K562 (cell line): ENCODE measurements around the gene FAM98C. TPM values are rescaled to one million over a fixed set of nuclear protein-coding genes. Genes with fewer than 3 reads are reported as not detected.

Source experiments
- AFF1 ChIP-seq, 2 experiments: fragments of 450-650 bp; IDR thresholded peaks; 2 replicates each; pipeline ENCODE4 v1.6.1; 2018; ENCODE audit warnings: mild to moderate bottlenecking in 2 of 2, low read depth in 1 of 2; ENCODE audit not compliant: partially characterized antibody in 2 of 2
- ARHGAP35 ChIP-seq: fragments of 450-650 bp; IDR thresholded peaks from 2 replicates; pipeline ENCODE4 v1.6.1; 2018; ENCODE audit not compliant: partially characterized antibody
- CHD4 ChIP-seq: fragments of 200-600 bp; sonication (generic); IDR thresholded peaks from 3 replicates; pipeline ENCODE4 v1.6.1; 2012; ENCODE audit warnings: low read depth, mild to moderate bottlenecking, mixed read lengths, low read length, inconsistent platforms; ENCODE audit not compliant: insufficient read depth, insufficient replicate concordance, poor library complexity, severe bottlenecking
- CSDE1 ChIP-seq, 2 experiments: fragments of 450-650 bp; IDR thresholded peaks; 2 replicates each; pipeline ENCODE4 v1.6.1; 2016; ENCODE audit warnings: mild to moderate bottlenecking in 1 of 2
- FOXA3 ChIP-seq, 2 experiments: fragments of 450-650 bp in 1 of 2; sonication (generic) in 1 of 2; formaldehyde crosslinking; IDR thresholded peaks in 1 of 2; conservative IDR thresholded peaks in 1 of 2; 2 replicates each; pipeline versions ENCODE4 v1.4.0 to v1.8.0; 2020 to 2022; ENCODE audit warnings: mild to moderate bottlenecking in 2 of 2, missing genetic modification reagents in 1 of 2
- HMBOX1 ChIP-seq: sonication (generic); IDR thresholded peaks from 2 replicates; pipeline ENCODE4 v1.6.1; 2016
- MITF ChIP-seq: IDR thresholded peaks from 2 replicates; pipeline ENCODE4 v1.6.1; 2014; ENCODE audit warnings: antibody characterized with exemption
- NFRKB ChIP-seq: fragments of 450-650 bp; IDR thresholded peaks from 2 replicates; pipeline ENCODE4 v1.6.1; 2016; ENCODE audit warnings: low read depth
- NR2C2 ChIP-seq, 2 experiments: fragments of 200-800 bp in 1 of 2; sonication (Bioruptor generic) in 1 of 2; sonication (generic) in 1 of 2; formaldehyde crosslinking in 1 of 2; IDR thresholded peaks; 2 replicates each; pipeline versions ENCODE4 v1.6.1 to v1.8.0; 2016 to 2022; ENCODE audit warnings: mild to moderate bottlenecking in 1 of 2, missing compliant biosample characterization in 1 of 2, missing genetic modification characterization in 1 of 2, missing genetic modification reagents in 1 of 2
- RB1 ChIP-seq: fragments of 450-650 bp; IDR thresholded peaks from 2 replicates; pipeline ENCODE4 v1.6.1; 2017; ENCODE audit warnings: low read depth, mild to moderate bottlenecking
- RNF2 ChIP-seq: sonication (generic); IDR thresholded peaks from 2 replicates; pipeline ENCODE4 v1.6.1; 2016
- TAF1 ChIP-seq: IDR thresholded peaks from 2 replicates; pipeline ENCODE4 v1.6.1; 2011; ENCODE audit warnings: mild to moderate bottlenecking, low read length, moderate library complexity; ENCODE audit not compliant: insufficient read depth, control insufficient read depth, severe bottlenecking; ENCODE audit errors: extremely low read depth
- ZBTB5 ChIP-seq: fragments of 450-650 bp; IDR thresholded peaks from 2 replicates; pipeline ENCODE4 v1.6.1; 2017; ENCODE audit warnings: antibody characterized with exemption
- ZFP91 ChIP-seq: sonication (generic); formaldehyde crosslinking; IDR thresholded peaks from 2 replicates; pipeline ENCODE4 v1.8.0; 2022; ENCODE audit warnings: mild to moderate bottlenecking, missing genetic modification reagents
- ZNF224 ChIP-seq: sonication (generic); formaldehyde crosslinking; IDR thresholded peaks from 2 replicates; pipeline ENCODE4 v1.8.0; 2022; ENCODE audit warnings: mild to moderate bottlenecking, missing genetic modification reagents
- ZNF239 ChIP-seq: fragments of 250-450 bp; sonication (Bioruptor Pico); IDR thresholded peaks from 2 replicates; pipeline ENCODE4 v1.4.0; 2020; ENCODE audit warnings: mild to moderate bottlenecking
- polyA plus RNA-seq, 8 experiments: library from polyadenylated mRNA; depleted of rRNA in 4 of 8; stranded (reverse) in 5 of 8; unstranded in 3 of 8; fragments of >200 nt; fragmentation: Nextera tagmentation in 2 of 8; fragmentation: Illumina TruSeq in 1 of 8; extraction: Ambion mirVana in 2 of 8; extraction: Trizol in 1 of 8; gene quantifications; 2 replicates each; pipeline versions ENCODE4 v1.2.1 to v1.2.3, GENCODE V29; 2011 to 2014; ENCODE audit warnings: inconsistent platforms in 1 of 8, missing spikeins in 1 of 8
- total RNA-seq, 7 experiments: library from RNA; depleted of rRNA in 6 of 7; stranded (reverse); fragments of >200 nt in 6 of 7; fragmentation: Illumina TruSeq in 2 of 7; extraction: Trizol in 2 of 7; gene quantifications; 2 replicates each; pipeline versions ENCODE4 v1.2.1 to v1.2.3, GENCODE V29; 2011 to 2021; ENCODE audit warnings: low replicate concordance in 1 of 7

The FAM98C gene
- total and polyA plus RNA-seq, 9 of the 15 experiments (the other 6 are each of a cell fraction or from before 2014, with no cell fraction given): 1.7 to 43.8 (median 13.7) TPM

GRCh38 chr19:38374332-38375097 is 28.4 kb upstream of the FAM98C start, which contains the start of gene PSMD8 (continued):
- TF ChIP-seq AFF1 (IDR thresholded peaks at IDR 0.05; ENCODE audit: low read depth in 1 of 2, partially characterized antibody in 2 of 2): peak in 1 of 2 experiments; percentile 37
- no peak; the same call in 1 of the 2 replicates for TF ChIP-seq NFRKB
- no peak for TF ChIP-seq RNF2
- TF ChIP-seq ZFP91 (CRISPR knock-in tag): 0 out of 2 replicates have a peak, but pooled peaks have one; percentile 24
- no peak for TF ChIP-seq CHD4
- TF ChIP-seq ARHGAP35: no peak
- peak; percentile 78 to 87; a peak in 2 of 4 replicates for TF ChIP-seq CSDE1 (IDR thresholded peaks at IDR 0.05)
- TF ChIP-seq RB1: peak; percentile 93
- TF ChIP-seq ZNF239 (CRISPR knock-in tag): no peak
- TF ChIP-seq MITF: 0 out of 2 replicates have a peak, but pooled peaks have one; percentile 29
- peak in 1 of 2 experiments; percentile 63; a peak in 1 of 4 replicates for TF ChIP-seq FOXA3 (CRISPR knock-in tag; conservative IDR thresholded peaks at IDR 0.05 in 1 of 2, IDR thresholded peaks at IDR 0.05 in 1 of 2)
- no peak; the same call in 1 of the 2 replicates for TF ChIP-seq HMBOX1
- peak; percentile 99 for TF ChIP-seq TAF1
- TF ChIP-seq ZNF224 (CRISPR knock-in tag): no peak
- TF ChIP-seq ZBTB5: no peak
- TF ChIP-seq NR2C2 (CRISPR knock-in tag; IDR thresholded peaks at IDR 0.05): no peak
- TF ChIP-seq NR2C2 (tag; IDR thresholded peaks at IDR 0.05): peak; percentile 89
